Muscle of arm (tissue), 12 donors: ENCODE measurements around the gene TMEM174. TPM values are rescaled to one million over a fixed set of nuclear protein-coding genes. Genes with fewer than 3 reads are reported as not detected.

Source experiments
- DNase-seq: peaks from one replicate; pipeline ENCODE4 v3.0.0-alpha.2; 2013
- polyA plus RNA-seq, 12 donors: library from polyadenylated mRNA; unstranded; fragments of 120-200 nt; gene quantifications; one replicate each; pipeline ENCODE4 v1.2.1, GENCODE V29; 2013; ENCODE audit not compliant: insufficient read length in 12 of 12

Gene TMEM174
- polyA plus RNA-seq, 12 donors, result not detected

- no peak for DNase-seq
These were observed 49.2 kb downstream of the TMEM174 start for GRCh38 chr5:73222173-73222572.

Other genes with a start within 250 kb of the TMEM174 start
- 10 to 100 TPM in 11 of 12 donors, not detected in 1; 15.3 to 28.6 (median 22.1) TPM for gene FCHO2, start 217.2 kb upstream of the TMEM174 start, polyA plus RNA-seq
- gene TMEM171, start 52.6 kb upstream of the TMEM174 start, polyA plus RNA-seq, result 1 to 10 TPM in 4 of 12 donors, under 1 TPM in 6, not detected in 2; 0.15 to 6.9 (median 0.81) TPM